Measurements from ENCODE around the gene TICAM2.
A peak's percentile ranks its signal among the peaks of the same experiment; 100 is the strongest.

Gene TICAM2

DNA sequence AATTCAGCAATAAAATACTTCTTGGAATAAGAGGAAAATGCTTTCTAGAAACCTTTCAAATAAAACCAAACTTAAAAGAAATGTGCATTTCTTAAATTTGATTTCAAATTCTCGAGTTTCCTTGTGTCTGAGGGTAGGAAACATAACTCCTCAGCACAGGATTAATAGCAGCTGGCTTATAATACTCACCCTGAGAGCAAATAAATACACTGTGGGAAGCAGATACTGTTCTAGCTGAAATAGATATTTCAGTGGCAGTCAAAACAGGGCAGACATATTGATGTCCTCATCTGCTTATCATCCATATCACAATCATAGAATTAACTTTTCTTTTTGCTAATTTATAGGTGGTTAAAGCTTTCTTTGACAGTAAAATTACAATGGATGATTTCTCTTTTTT, 33.6 kb downstream of the TICAM2 start:
- DNase-seq (ENCODE audit: low read depth) = no peak

DNA sequence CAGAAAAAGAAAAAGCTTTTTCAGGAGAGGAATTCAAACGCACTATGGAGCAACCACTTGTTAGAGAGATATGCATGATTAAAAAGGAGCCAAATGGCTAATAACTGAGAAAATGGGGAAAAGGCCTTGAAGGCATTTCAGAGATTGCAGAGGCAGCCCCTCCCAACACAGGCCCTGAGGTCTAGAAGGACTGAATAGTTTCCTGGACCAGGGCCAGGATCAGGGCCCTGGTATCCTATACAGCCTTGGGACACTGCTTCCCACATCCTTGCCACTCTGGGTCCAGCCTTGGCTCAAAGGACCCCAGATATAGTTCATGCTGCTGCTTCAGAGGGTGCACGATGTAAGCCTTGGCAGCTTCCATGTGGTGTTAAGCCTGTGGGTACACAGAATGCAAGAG, 37.0 kb downstream of the TICAM2 start:
- no peak for DNase-seq (ENCODE audit: low read depth)

DNA sequence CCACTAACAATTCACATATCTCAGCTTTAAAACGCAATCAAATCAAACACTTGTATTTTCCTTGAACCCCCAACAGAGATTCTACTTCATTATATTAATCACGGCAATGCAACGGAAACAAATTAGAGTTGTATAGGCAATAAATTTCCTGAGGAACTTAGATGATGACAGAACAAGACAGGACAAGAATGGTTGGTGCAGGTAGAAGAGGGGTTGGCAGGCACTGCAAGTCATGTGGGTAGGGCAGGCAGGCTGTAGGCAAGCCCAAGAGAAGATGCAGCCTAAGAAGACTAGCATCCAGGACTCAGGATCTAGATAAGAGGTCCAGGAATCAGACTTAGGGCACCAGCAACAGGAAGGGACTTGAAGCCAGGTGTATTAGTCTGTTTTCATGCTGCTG, 41.1 kb downstream of the TICAM2 start:
- no peak for DNase-seq (ENCODE audit: low read depth)

DNA sequence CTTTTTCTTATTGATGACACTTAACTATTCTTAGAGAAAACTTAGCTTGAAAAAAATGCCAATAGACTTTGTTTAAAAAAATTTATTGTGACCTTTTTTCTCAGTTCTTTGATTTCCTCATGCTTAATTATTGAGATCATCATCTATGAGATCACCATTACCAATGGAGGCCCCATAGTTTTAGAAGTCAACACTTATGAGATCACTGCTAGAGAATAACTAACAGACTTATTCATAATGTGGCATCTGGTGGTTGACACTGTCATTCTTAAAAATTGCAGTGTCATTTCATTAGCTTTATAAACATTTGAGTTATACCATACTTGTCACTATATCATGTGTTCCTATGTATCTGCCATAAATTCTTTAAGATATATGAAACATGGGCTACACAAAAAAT, 42.8 kb downstream of the TICAM2 start:
- DNase-seq (ENCODE audit: low read depth) = no peak

DNA sequence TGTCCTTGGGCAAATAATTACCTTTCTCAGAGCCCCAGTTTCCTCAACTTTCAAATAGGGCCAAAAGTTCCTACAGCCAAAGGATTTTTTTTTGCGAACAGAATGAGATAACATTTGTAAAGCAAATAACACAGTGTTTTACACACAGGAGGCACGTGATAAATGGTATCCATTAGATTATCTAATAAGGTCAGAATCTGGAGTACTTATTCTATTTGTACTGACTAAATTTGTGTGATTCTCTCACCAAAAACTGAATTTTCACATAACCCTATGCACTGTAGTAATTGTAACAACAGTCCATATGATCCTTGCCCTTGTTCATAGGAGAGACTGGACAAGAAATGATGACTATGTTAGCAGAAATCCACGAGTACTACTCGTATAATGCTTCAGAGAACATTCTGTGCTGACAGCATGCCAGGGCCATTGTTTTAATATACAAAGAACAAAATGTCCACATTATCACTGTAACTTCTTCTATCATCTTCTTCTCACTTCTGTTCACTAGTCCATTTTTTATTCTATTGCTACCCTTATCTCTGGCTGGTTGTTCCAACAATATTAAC, 43.8 kb downstream of the TICAM2 start:
- no peak for DNase-seq (ENCODE audit: low read depth)

DNA sequence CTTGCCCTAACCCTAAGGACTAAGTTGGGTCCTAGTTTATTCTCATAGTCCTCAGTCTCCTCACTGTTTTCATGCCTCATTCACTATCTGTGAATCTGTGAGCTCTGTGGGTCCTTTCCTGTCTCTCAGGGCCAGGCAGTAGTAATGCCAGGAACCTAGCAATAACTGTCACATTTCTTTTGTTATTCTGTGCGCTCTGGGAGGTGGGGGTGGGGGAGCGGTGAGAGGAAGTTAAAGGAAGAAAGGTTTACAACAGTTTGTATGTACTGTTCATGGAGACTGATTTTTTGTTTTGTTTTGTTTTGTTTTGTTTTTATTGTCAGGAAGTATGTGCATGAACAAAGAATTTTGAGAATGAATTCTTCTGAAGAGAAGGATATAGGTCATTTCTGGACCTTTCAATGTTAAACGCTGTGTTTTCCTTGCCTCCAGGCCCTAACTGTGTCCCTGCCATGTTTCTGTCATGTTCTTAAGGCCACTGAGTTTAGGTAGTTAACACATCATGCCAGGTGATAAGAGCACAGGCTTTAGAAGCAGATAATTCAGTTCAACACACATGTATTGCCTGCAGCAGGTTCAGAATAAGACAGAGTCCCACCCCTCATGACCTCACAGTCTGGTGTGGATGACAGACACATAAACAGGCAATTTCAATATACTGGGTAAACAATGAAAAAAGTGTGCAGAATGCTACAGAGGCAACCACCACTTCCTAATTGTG, 44.5 kb downstream of the TICAM2 start:
- DNase-seq (ENCODE audit: low read depth) = no peak

DNA sequence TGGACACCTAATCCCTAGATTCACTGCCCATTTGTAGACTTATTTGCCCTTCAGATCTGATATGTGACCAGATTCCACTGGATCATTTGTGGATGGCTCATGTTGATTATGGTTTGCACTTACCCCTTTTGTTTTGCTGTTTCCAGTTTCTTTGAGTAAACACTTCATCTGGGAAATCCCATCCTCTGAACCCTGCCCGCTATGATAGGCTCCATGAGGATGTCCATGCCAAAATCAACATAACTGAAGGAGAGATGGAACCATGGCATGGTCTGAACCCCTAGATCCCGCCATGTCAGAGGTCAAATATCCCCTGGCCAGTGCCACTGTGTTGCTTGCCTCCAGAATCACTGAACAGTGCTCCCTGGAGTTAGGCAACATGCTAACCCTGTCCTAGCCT, 46.0 kb downstream of the TICAM2 start:
- DNase-seq (ENCODE audit: low read depth) = no peak

DNA sequence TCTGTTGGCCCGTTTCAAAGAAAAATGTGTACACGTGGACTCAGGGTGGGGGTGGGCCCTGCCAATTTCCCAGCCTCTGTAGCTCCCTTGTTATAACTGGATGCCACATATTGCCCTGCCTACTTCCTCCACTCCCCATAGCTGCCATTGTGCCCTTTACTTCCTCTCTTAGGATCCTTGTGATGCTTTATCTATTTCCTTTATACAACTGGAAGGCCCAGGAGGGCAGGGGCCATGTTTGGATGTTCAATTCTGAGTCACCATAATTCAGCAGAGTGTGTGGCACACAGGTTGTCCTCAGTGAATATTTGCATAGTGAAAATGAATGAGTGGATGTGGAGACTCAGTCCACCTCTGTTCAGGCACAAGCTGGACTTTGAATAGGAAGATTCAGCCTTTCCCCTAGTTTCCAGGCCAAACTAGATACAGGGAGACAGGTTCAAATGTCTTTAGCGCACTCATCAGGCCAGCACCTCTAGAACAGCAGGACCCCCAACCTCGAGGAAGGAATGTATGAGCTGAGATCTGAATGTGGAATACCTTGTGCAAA, 47.1 kb downstream of the TICAM2 start:
- no peak for DNase-seq (ENCODE audit: low read depth)

DNA sequence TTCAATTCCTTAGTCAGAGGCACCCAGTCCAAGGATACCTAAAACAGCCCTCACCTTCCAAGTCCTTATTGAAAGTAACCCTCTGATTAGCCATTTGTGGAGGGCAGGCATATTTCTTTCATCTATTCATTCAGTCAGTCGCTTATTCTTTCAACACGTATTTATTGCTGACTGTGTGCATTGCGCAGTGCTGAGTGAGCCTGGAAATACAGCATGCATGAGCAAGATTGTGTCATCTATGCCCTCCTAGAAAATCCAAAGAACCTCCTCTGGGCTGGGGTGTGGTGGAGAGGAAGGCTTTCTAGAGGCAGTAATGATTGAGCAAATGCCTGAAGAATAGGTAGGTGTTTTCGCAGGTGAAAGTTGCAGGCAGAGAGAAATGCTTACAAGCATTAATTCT, 49.2 kb downstream of the TICAM2 start:
- no peak for DNase-seq (ENCODE audit: low read depth)

DNA sequence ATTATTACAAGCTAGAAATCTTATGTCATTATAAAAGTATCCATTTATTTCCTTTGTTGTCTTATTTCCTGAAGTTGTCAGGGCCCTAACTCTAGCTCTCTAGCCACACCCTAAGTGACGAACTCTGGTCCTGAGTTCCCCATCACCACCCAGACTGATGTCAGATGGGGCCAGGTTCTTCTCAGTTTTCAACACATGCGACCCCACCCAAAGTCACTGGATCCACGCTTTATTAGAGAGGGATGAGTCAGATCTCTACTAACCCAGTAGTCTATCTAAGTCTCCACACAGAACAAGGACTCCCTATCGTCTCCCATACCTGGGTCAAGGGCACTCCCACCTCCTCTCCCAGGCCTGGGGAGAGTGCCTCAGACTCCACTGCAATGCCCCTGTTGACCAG, 50.9 kb downstream of the TICAM2 start:
- no peak for DNase-seq (ENCODE audit: low read depth)

DNA sequence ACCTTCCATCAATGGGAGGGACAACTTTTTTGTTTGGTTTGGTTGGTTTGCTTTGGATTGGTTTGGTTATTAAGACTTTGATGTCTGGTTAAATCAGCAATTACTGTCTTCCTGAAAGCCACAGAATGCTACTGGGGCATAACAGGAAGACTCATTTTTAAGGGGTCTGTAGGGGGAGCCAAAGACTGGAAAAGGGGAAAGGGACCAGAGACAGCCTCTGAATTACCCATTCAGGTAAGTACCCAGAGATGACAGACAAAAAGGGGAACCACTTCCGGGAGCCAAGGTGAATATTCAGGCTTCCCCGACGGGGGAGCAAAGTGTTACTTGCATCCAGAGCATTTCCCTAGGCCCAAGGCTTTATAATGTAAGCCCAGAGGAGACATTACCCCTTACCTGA, 53.1 kb downstream of the TICAM2 start:
- DNase-seq (ENCODE audit: low read depth) = no peak

DNA sequence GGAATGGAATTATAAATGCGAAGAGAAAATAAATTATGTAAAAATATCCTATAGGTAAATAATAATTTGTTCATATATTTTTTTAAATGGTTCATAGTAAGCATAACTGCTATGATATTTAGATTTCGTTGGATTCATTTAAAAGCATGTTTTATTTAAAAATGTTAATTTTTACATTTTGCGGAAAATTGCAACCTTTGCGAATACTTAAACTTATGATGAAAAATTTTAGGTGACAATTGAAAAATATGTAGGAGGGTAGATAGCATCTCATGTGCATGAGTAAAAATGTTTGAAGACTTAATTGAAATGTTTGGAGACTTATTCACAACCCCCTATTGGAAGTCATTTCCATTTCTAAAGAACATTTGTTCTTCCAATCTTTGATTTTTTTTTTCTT, 53.6 kb downstream of the TICAM2 start:
- DNase-seq (ENCODE audit: low read depth) = no peak

DNA sequence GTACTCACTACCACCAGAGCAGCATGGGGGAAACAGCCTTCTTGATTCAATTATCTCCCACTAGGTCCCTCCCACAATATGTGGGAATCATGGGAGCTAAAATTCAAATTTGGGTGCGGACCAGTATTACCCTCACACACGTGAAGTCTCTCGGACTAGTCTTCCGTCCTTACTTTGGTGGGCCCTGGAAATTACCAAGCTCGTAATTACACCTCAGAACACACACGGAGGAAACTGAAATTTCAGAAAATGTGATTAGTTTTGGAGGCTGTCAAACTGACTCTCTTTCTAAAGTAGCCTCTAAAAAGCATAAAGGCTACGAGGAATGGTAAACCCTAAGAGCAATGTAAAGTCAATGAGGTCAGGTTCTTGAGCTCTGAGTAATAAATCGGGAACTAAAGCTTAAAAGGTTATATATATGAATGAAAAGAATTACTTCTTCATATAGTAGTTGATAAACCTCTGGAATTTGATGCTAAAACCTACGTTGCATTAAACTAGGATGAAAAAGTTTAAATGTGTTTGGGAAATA, 56.9 kb downstream of the TICAM2 start:
- DNase-seq (ENCODE audit: low read depth) = no peak

DNA sequence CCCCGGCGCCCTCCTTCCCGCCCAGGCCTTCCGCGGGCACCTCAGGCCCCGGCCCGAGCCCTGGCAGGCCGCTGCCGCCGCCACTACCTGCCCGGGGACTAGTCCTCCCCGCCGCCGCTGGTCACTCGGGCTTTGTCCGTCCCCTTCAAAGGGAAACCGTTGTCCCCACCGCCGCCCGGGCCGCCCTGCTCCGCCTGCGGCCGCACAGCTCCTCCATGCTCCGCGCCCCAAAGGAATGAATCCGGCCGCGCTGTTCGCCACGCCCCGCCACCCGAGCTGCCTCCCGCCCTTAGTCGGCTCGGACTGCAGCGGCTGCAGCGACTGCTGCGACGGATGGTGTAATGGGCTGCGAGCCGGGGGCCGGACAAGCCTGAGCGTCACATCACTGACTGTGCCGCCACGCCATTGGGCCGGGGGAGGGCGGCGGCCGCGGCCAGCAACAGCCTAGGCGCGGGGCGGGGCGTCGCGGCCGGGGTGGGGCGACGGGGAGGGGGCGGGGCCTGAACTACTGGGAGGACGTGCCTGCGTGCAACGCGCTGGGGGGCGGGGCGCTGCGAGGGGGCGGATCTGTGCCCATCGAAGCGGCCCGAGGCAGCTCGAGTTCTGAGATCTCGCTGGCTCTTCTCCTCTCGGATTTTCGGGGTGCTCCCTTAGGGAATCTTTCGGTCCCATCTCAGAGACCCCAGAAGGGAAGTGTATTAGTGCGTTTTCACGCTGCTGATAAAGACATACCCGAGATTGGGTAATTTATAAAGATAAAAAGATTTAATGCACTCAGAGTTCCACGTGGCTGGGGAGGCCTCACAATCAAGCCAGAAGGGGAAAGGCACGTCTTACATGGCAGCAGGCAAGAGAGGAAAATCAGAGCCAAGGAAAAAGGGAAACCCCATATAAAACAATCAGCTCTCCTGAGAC, 57.6 kb downstream of the TICAM2 start, which contains the start of gene FEM1C:
TSS of gene FEM1C (minus strand) at position 340 of the 915 bp plus-strand sequence. CDS start 1,282 bp downstream, outside the sequence.
- peak; percentile 95 for DNase-seq (ENCODE audit: low read depth)

DNA sequence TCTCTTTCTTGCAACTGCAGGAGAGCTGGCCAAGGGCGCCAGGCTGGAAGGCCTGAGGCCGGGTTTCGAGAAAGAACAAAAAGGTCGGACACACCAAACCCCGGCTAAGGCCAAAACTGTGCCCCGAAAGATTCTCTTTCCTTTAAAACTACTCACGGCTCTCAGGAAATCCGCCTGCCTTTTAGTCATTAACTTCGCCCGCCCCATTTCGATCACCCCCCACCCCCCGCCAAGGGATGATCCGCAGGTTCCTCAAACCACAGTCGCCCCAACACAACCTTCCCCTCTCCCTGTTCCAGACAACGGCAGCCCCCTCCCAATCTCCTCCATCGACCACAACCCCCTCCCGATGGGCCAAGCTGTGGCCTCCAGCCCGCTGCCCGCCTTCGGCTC, 58.2 kb downstream of the TICAM2 start:
- no peak for DNase-seq (ENCODE audit: low read depth)

DNA sequence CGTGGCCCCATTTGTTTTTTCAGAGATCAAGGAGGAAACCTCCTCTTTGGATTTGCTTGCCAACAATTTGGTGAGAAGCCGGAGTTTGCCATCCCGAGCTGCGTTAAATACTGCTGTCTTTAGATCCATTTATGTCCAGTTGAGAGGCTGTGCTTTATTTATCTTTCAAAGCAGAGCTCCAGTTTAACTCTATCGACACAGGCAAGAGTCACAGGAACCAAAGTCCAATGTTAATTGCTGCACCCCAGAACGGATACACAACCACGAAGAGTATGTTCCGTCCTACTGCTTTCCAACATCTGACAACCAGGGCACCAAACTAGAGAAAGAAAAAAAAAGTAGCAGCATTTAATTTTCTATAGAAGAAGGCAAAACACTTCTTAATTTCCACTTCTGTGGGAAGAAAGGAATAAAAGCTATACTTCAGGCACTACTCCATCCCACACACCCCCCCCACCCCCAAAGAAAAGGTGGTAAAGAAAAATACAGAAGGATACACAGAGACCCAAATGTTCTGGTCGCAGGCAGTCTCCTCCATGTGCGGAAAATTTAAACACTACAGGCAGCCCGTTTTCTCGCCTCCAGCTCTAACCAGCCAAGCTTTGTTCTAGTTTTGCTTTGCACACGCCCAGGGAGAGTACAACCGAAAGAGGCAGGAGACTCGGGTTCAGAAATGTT, 58.8 kb downstream of the TICAM2 start:
- DNase-seq (ENCODE audit: low read depth) = no peak

DNA sequence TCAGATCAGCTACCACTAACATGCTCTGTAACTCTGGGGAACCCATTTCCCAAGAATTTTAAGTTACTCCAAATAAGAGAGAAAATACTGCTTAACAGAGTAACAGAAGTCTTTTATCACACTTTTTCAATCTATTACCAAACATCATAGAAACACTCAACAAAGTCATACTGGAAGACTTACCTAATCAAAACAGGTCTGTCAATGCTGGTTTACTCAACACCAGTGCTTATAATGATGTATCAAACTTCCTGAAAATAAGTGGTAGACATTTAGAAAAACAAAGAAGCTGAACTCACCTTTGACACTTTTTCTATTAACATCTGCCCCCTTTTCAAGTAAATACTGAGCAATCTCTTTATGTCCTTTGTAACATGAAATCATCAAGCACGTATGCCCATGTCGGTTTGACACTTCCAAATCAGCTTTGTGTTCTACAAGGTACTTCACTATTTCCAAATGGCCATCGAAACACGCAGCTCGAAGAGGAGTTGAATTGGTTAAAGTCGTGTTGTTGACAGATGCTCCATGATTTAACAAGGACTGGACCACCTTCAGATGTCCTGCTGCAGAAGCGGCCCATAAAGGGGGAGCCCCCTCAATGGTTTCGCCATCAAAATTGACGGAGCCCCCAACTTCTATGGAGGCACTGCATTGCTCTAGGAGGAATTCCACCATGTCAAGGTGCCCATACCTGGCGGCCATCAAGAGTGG, 59.5 kb downstream of the TICAM2 start:
- DNase-seq (ENCODE audit: low read depth) = no peak

DNA sequence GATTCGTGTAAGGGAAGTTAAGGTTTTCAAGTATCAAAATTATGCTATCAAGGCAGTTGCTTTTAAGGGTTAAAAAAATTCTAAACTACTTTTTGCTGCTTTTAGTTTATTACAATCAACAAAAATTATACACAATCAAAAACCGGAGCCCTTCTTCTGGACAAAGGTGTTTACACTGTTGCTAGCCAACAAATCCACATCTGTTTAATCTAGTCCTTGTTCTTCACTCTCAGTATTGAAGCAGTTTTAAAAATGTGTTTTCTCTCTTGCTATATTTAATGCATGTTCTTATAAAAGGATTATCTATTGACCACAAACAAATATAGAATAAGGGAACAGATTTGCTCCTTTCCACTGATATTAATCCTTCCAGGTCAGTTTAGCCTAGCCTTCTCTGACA, 60.2 kb downstream of the TICAM2 start:
- no peak for DNase-seq (ENCODE audit: low read depth)

DNA sequence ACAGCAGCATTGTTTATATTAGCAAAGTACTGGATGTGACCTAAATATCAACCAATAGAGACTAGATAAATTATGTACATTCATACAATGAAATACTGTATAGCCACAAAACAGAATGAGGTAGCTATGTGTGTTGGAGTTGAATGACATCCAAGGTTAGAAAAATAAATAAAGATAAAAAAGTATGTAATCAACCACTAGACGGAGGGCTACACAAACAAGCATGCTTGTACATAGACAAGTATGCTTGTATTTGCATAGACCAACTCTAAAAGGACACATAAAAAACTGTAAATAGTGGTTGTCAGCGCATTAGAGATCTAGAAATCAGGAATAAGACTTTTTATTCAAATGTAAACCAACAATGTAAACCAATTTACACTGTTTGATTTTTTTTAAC, 60.7 kb downstream of the TICAM2 start:
- no peak for DNase-seq (ENCODE audit: low read depth)

DNA sequence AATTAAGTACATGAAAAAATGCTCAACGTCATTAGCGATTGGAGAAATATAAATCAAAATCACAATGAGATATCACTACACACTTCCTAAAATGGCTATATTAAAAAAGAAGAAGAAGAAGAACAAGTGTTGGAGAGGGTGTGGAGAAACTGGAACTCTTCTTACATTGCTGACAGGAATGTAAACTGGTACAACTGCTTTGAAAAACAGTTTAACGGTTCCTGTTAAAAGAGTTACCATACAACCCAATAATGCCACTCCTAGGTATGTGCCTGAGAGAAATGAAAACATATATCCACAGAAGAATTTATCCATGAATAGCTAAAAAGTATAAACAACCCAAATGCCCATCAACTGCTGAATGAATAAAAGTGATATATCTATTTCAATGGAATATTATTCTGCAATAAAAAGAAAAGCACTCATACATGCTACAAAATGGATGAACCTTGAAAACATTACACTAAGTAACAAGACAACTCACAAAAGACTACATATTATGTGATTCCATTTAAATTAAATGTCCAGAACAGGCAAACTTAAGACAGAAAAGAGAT, 66.7 kb downstream of the TICAM2 start:
- no peak for DNase-seq (ENCODE audit: low read depth)

DNA sequence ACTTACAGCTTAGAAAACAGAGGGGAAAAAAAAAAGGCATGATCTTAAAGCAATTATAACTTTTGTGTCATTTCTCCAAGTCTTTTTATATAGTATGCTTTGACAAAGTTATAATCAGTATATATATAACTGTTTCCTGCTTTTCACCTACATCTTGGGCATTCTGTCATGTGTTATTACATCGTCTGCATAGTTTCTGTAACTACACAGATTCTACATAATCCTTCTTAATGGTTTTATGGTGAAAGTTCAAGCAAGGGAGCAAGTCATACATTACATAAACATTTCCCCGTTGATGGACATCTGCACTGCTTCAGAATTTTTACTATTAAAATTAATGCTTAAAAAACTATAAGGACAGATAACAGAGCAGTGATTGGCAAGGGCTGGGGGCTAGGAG, 69.8 kb downstream of the TICAM2 start:
- DNase-seq (ENCODE audit: low read depth) = no peak
